ENCODE measurements around the gene CNOT9.

GRCh38 chr2:218569661-218570500 lies 1.2 kb downstream of the CNOT9 start:
- TF ChIP-seq CTCF (IDR thresholded peaks at IDR 0.05; ENCODE audit: low read depth, low read length, poor library complexity, severe bottlenecking): no peak
- TF ChIP-seq EZH2phosphoT487 (IDR thresholded peaks at IDR 0.05; ENCODE audit: borderline replicate concordance, low read length): no peak

All from DOHH2 (cell line).